Fibroblast of skin of scalp (primary cell): ENCODE data around the gene VRK2.
A peak's percentile ranks its signal among the peaks of the same experiment; 100 is the strongest.
"Not testable (repeated sequence)": the region's sequence is repeated elsewhere in the genome, so short reads cannot be mapped to it uniquely, and the experiment has no call there.

Experiments
- DNase-seq: peaks from one replicate; pipeline ENCODE4 v3.0.0-alpha.2; 2013

The VRK2 gene

GRCh38 chr2:58110765-58111164 is 64.2 kb downstream of the VRK2 start:
- no peak for DNase-seq

- DNase-seq: not testable (repeated sequence)
These were observed 67.0 kb downstream of the VRK2 start for GRCh38 chr2:58113563-58113962.

- no peak for DNase-seq
These were observed 74.1 kb downstream of the VRK2 start for GRCh38 chr2:58120626-58121229.

GRCh38 chr2:58122040-58122439 is 75.4 kb downstream of the VRK2 start:
- DNase-seq: no peak

- no peak for DNase-seq
These were observed 75.9 kb downstream of the VRK2 start for GRCh38 chr2:58122540-58122939.

- DNase-seq: no peak
These were observed 80.5 kb downstream of the VRK2 start for GRCh38 chr2:58127111-58127510.

GRCh38 chr2:58130238-58130637 is 83.6 kb downstream of the VRK2 start:
- no peak for DNase-seq

GRCh38 chr2:58131191-58132011 is 84.8 kb downstream of the VRK2 start:
- DNase-seq: peak; percentile 23

GRCh38 chr2:58133395-58133794 is 86.8 kb downstream of the VRK2 start:
- DNase-seq: no peak

- DNase-seq: no peak
These were observed 89.3 kb downstream of the VRK2 start for GRCh38 chr2:58135861-58136260.

- peak; percentile 57 for DNase-seq
These were observed 90.6 kb downstream of the VRK2 start for GRCh38 chr2:58137221-58137620.

GRCh38 chr2:58137856-58138255 is 91.2 kb downstream of the VRK2 start:
- DNase-seq: no peak

- no peak for DNase-seq
These were observed 91.9 kb downstream of the VRK2 start for GRCh38 chr2:58138396-58139030.

GRCh38 chr2:58140508-58141072 is 94.0 kb downstream of the VRK2 start:
- peak; percentile 74 for DNase-seq

GRCh38 chr2:58145769-58146168 is 99.2 kb downstream of the VRK2 start:
- not testable (repeated sequence) for DNase-seq

GRCh38 chr2:58146707-58147106 is 100.1 kb downstream of the VRK2 start:
- DNase-seq: no peak

- no peak for DNase-seq
These were observed 108.7 kb downstream of the VRK2 start for GRCh38 chr2:58155160-58155778.

GRCh38 chr2:58156780-58157179 is 110.2 kb downstream of the VRK2 start:
- peak; percentile 29 for DNase-seq

GRCh38 chr2:58157754-58158153 is 111.1 kb downstream of the VRK2 start:
- no peak for DNase-seq

- DNase-seq: no peak
These were observed 111.9 kb downstream of the VRK2 start for GRCh38 chr2:58158481-58158880.

- no peak for DNase-seq
These were observed 117.3 kb downstream of the VRK2 start for GRCh38 chr2:58163913-58164312.

GRCh38 chr2:58168130-58168529 is 121.5 kb downstream of the VRK2 start:
- not testable (repeated sequence) for DNase-seq

- DNase-seq: not testable (repeated sequence)
These were observed 123.2 kb downstream of the VRK2 start for GRCh38 chr2:58169845-58170244.
